ENCODE results near the gene COL23A1.

- TF ChIP-seq EP300 (IDR thresholded peaks at IDR 0.05) (no peak), POLR2A (IDR thresholded peaks at IDR 0.05) (no peak)
- TF ChIP-seq, protein P1, sequence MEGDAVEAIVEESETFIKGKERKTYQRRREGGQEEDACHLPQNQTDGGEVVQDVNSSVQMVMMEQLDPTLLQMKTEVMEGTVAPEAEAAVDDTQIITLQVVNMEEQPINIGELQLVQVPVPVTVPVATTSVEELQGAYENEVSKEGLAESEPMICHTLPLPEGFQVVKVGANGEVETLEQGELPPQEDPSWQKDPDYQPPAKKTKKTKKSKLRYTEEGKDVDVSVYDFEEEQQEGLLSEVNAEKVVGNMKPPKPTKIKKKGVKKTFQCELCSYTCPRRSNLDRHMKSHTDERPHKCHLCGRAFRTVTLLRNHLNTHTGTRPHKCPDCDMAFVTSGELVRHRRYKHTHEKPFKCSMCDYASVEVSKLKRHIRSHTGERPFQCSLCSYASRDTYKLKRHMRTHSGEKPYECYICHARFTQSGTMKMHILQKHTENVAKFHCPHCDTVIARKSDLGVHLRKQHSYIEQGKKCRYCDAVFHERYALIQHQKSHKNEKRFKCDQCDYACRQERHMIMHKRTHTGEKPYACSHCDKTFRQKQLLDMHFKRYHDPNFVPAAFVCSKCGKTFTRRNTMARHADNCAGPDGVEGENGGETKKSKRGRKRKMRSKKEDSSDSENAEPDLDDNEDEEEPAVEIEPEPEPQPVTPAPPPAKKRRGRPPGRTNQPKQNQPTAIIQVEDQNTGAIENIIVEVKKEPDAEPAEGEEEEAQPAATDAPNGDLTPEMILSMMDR (IDR thresholded peaks at IDR 0.05) = no peak
Measured at GRCh38 chr5:178334861-178335260, 255.3 kb downstream of the COL23A1 start.

All from tibial nerve (tissue), 4 donors.